Cardiac muscle cell (in vitro differentiated cells and primary cell): ENCODE data around the gene POLR2M. TPM values are rescaled to one million over a fixed set of nuclear protein-coding genes. Genes with fewer than 3 reads are reported as not detected.

Experiments
- DNase-seq, 2 donors: peaks; one replicate each; pipeline versions ENCODE4 v3.0.0 to v3.0.0-alpha.2; 2010 to 2017; ENCODE audit warnings: low read depth in 1 of 2, low spot score in 1 of 2
- H3K27ac ChIP-seq: fragments of 200-600 bp; sonication (generic); 2 replicates; pipeline ENCODE4 v1.5.1; 2016
- H3K27me3 ChIP-seq: fragments of 200-600 bp; sonication (generic); 2 replicates; pipeline ENCODE4 v1.6.0; 2016; ENCODE audit warnings: control low read depth
- H3K36me3 ChIP-seq: fragments of 200-600 bp; sonication (generic); 2 replicates; pipeline ENCODE4 v1.5.1; 2016; ENCODE audit warnings: control low read depth
- H3K4me1 ChIP-seq: fragments of 200-600 bp; sonication (generic); 2 replicates; pipeline ENCODE4 v1.8.1; 2017; ENCODE audit warnings: low read depth, mild to moderate bottlenecking, mixed run types
- H3K4me3 ChIP-seq: fragments of 200-600 bp; sonication (generic); 2 replicates; pipeline ENCODE4 v1.5.1; 2016; ENCODE audit warnings: mild to moderate bottlenecking
- H3K9me3 ChIP-seq: fragments of 200-600 bp; sonication (generic); 2 replicates; pipeline ENCODE4 v1.5.1; 2017; ENCODE audit warnings: low read depth, mild to moderate bottlenecking, control low read depth
- polyA plus RNA-seq: library from polyadenylated mRNA; unstranded; fragments of >200 nt; fragmentation: Nextera tagmentation; extraction: Ambion mirVana; gene quantifications from 2 replicates; pipeline ENCODE4 v1.2.1, GENCODE V29; 2016
- total RNA-seq: library from RNA; depleted of rRNA; stranded (reverse); fragments of >200 nt; gene quantifications from 2 replicates; pipeline ENCODE4 v1.2.3, GENCODE V29; 2016
- TF ChIP-seq, protein P1 (sequence below): IDR thresholded peaks from 2 replicates; pipeline ENCODE4 v1.5.1; 2012; ENCODE audit warnings: low read depth, mild to moderate bottlenecking, low read length

Gene POLR2M
- total and polyA plus RNA-seq, 2 experiments from 2014 or later, result 24.9 to 225 TPM

DNA sequence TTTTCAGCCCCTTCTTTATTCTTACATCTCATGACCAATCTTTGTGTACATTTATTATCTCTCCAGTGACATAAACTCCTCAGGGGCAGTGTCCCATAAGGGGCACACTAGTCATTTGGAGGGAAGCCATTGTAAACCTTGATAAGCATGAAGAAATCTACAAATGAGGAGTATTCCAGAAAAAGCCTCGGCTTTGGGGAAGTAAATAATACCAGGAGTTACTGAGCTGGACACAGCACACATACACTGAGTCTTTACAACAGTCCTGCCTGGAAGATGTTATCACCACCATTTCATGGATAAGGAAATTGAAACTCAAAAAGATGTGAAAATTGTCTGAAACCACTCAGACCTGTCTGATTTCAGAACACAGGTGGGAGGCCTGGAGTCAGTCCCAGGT is 15.4 kb upstream of the POLR2M start:
- TF ChIP-seq, protein P1, sequence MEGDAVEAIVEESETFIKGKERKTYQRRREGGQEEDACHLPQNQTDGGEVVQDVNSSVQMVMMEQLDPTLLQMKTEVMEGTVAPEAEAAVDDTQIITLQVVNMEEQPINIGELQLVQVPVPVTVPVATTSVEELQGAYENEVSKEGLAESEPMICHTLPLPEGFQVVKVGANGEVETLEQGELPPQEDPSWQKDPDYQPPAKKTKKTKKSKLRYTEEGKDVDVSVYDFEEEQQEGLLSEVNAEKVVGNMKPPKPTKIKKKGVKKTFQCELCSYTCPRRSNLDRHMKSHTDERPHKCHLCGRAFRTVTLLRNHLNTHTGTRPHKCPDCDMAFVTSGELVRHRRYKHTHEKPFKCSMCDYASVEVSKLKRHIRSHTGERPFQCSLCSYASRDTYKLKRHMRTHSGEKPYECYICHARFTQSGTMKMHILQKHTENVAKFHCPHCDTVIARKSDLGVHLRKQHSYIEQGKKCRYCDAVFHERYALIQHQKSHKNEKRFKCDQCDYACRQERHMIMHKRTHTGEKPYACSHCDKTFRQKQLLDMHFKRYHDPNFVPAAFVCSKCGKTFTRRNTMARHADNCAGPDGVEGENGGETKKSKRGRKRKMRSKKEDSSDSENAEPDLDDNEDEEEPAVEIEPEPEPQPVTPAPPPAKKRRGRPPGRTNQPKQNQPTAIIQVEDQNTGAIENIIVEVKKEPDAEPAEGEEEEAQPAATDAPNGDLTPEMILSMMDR, result no peak
- no peaks in the 10 kb centered on the region for H3K27me3 ChIP-seq
- no peak overlapping the region for H3K4me3 ChIP-seq
- DNase-seq, result no peak
- H3K36me3 ChIP-seq, result peaks cover 5% of the 10 kb centered on the region
- no peak overlapping the region for H3K27ac ChIP-seq
- no peaks in the 10 kb centered on the region for H3K9me3 ChIP-seq
- no peaks in the 10 kb centered on the region for H3K4me1 ChIP-seq

DNA sequence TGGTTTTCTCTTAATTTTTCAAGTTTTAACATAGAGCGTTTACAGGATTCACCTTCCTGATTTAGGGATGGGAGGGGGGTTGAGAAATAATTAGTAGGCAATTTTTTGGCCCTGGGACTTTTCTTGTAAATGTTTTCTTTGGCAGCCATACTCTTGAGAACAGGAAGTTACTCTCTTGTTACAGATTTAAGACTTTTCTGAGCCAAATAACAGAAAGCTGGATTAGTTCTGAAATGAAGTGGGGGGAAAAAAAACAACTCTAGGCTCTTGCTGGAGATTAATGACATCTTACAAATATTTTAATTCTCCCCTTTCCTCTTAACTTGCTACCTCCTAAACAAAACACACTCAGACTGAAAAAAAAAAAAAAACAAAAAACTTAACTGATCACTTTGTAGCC is 13.8 kb upstream of the POLR2M start:
- H3K9me3 ChIP-seq, result no peaks in the 10 kb centered on the region
- H3K27me3 ChIP-seq, result no peaks in the 10 kb centered on the region
- peaks cover 5% of the 10 kb centered on the region for H3K36me3 ChIP-seq
- no peak overlapping the region for H3K4me3 ChIP-seq
- TF ChIP-seq, protein P1, result no peak
- H3K4me1 ChIP-seq, result no peaks in the 10 kb centered on the region
- peak in 1 of 2 donors; percentile 92 for DNase-seq
- no peak overlapping the region for H3K27ac ChIP-seq

DNA sequence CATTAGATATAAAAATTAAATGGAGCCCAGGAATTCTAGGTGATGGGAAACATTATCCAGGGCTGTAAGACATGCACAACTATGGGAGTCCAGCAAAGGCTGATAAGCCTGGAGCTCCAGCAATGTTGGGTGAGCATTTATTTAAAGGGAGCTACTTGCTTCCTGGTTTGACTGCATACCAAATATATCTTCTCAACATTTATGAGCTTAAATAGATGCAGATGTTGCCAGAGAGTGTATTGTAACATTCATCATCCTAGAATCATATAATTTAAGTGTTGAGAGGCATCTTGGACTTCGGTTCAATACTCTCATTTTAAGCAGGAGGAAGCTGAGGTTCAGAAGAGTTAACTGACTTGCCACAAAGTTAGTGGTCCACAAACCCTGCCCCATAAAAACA is 12.2 kb upstream of the POLR2M start:
- H3K27ac ChIP-seq, result no peak overlapping the region
- no peaks in the 10 kb centered on the region for H3K4me1 ChIP-seq
- H3K9me3 ChIP-seq, result no peaks in the 10 kb centered on the region
- DNase-seq, result peak in 1 of 2 donors; percentile 54
- TF ChIP-seq, protein P1, result no peak
- H3K4me3 ChIP-seq, result no peak overlapping the region
- no peaks in the 10 kb centered on the region for H3K27me3 ChIP-seq
- peaks cover 5% of the 10 kb centered on the region for H3K36me3 ChIP-seq

DNA sequence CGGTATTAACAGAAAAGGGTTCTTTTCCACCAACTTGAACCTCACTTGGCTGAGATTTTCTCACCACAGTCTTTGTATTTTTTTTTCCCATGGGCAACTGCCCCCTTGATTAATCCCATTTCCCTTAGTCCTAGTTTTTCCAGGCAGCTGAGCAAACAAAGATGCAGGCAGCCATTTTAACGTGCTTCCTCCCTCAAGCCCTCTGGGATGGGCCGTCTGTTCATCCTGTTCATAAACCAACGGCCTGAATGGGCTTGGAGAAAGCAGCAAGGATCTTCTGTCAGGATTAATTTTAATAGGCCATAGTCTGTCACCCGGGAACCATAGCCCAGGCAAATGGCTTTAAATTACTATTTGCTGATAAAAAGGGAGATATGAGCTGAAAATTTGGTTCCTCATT is 10.4 kb upstream of the POLR2M start:
- TF ChIP-seq, protein P1, result no peak
- no peaks in the 10 kb centered on the region for H3K9me3 ChIP-seq
- no peak overlapping the region for H3K4me3 ChIP-seq
- DNase-seq, result no peak
- H3K27ac ChIP-seq, result no peak overlapping the region
- peaks cover 4% of the 10 kb centered on the region for H3K36me3 ChIP-seq
- no peaks in the 10 kb centered on the region for H3K27me3 ChIP-seq
- H3K4me1 ChIP-seq, result no peaks in the 10 kb centered on the region

DNA sequence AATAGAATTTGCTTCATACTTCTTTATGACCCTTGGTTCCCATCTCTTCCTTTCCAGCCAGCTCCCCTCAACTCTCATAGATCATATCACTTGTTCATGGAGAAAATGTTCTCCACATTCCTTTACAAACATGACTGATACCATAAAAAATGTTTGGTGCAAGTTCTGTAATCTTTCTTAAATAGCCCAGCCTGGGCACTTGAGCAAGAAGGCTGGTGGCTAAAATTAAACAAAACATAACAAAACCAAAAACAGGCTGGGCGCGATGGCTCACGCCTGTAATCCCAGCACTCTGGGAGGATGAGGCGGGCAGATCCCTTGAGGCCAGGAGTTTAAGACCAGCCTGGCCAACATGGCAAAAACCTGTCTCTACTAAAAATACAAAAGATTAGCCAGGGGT is 8.9 kb upstream of the POLR2M start:
- Histone ChIP-seq H3K27ac (no peak overlapping the region), H3K9me3 (no peaks in the 10 kb centered on the region), H3K4me1 (no peaks in the 10 kb centered on the region), H3K27me3 (no peaks in the 10 kb centered on the region), H3K36me3 (no peaks in the 10 kb centered on the region), H3K4me3 (no peak overlapping the region)
- TF ChIP-seq, protein P1, result no peak
- DNase-seq, result peak in 1 of 2 donors; percentile 62

DNA sequence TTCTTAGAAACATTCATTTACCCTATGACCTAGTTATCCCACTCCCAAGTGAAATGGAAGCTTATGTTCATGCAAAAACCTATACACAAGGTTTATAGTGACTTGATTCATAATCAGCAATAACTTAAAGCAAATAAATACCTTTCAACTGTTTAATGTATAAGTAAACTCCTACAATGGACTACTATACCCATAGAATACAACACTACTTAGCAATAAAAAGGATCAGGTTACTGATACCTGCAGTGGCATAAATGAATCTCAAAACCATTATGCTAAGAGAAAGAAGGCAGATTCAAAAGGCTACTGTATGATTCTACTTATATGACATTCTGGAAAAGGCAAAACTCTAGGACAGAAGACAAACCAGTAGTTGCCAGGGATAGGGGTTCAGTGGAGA is 8.3 kb upstream of the POLR2M start:
- Histone ChIP-seq H3K4me1 (no peaks in the 10 kb centered on the region), H3K27ac (no peak overlapping the region), H3K36me3 (no peaks in the 10 kb centered on the region), H3K27me3 (no peaks in the 10 kb centered on the region), H3K9me3 (no peaks in the 10 kb centered on the region), H3K4me3 (no peak overlapping the region)
- DNase-seq, result no peak
- TF ChIP-seq, protein P1, result no peak
